Neural progenitor cell (in vitro differentiated cells): Measurements from ENCODE around the gene SPATA31C1. TPM values are rescaled to one million over a fixed set of nuclear protein-coding genes. Genes with fewer than 3 reads are reported as not detected.

Source experiments
- DNase-seq: peaks from one replicate; pipeline ENCODE4 v3.0.0-alpha.2; 2016; ENCODE audit warnings: low spot score
- H2AFZ ChIP-seq: fragments of 200-600 bp; sonication (generic); replicated peaks from 2 replicates; pipeline ENCODE4 v1.6.1; 2016; ENCODE audit warnings: antibody characterized with exemption
- H3F3A ChIP-seq: fragments of 200-600 bp; sonication (generic); 2 replicates; pipeline ENCODE4 v1.6.1; 2016; ENCODE audit warnings: antibody characterized with exemption, low read depth
- H3K27ac ChIP-seq: fragments of 200-600 bp; sonication (generic); 2 replicates; pipeline ENCODE4 v1.5.1; 2016; ENCODE audit warnings: mild to moderate bottlenecking
- H3K27me3 ChIP-seq: fragments of 200-600 bp; sonication (generic); 2 replicates; pipeline ENCODE4 v1.6.1; 2016; ENCODE audit warnings: mild to moderate bottlenecking, moderate library complexity
- H3K36me3 ChIP-seq: fragments of 200-600 bp; sonication (generic); 2 replicates; pipeline ENCODE4 v1.5.1; 2016
- H3K4me1 ChIP-seq: fragments of 200-600 bp; sonication (generic); 2 replicates; pipeline ENCODE4 v1.6.1; 2016; ENCODE audit warnings: mixed run types
- H3K4me2 ChIP-seq: fragments of 200-600 bp; sonication (generic); 2 replicates; pipeline ENCODE4 v1.6.1; 2016
- H3K4me3 ChIP-seq: fragments of 200-600 bp; sonication (generic); 2 replicates; pipeline ENCODE4 v1.5.1; 2016
- H3K79me2 ChIP-seq: fragments of 200-600 bp; sonication (generic); 2 replicates; pipeline ENCODE4 v1.6.1; 2016; ENCODE audit warnings: low read depth
- H3K9ac ChIP-seq: fragments of 200-600 bp; sonication (generic); 2 replicates; pipeline ENCODE4 v1.6.1; 2016
- H3K9me3 ChIP-seq: fragments of 200-600 bp; sonication (generic); 2 replicates; pipeline ENCODE4 v1.5.1; 2016; ENCODE audit warnings: low read depth
- H4K20me1 ChIP-seq: fragments of 200-600 bp; sonication (generic); 2 replicates; pipeline ENCODE4 v1.6.1; 2016; ENCODE audit warnings: low read depth
- H3K27ac Mint-ChIP-seq: 3 replicates; pipeline ENCODE4 v1.8.0; 2021; ENCODE audit warnings: mixed read lengths
- H3K27me3 Mint-ChIP-seq: 2 replicates; pipeline ENCODE4 v1.8.0; 2022; ENCODE audit warnings: low read depth, mild to moderate bottlenecking, inconsistent platforms, moderate library complexity, mixed read lengths; ENCODE audit not compliant: insufficient read depth
- H3K36me3 Mint-ChIP-seq: 3 replicates; pipeline ENCODE4 v1.8.0; 2021; ENCODE audit warnings: mixed read lengths
- H3K4me1 Mint-ChIP-seq: 3 replicates; pipeline ENCODE4 v1.8.0; 2021; ENCODE audit warnings: mixed read lengths
- H3K4me3 Mint-ChIP-seq: 3 replicates; pipeline ENCODE4 v1.8.0; 2021; ENCODE audit warnings: mild to moderate bottlenecking, moderate library complexity, mixed read lengths
- H3K9me3 Mint-ChIP-seq: 3 replicates; pipeline ENCODE4 v1.8.0; 2020; ENCODE audit warnings: mixed read lengths
- EZH2 ChIP-seq: fragments of 200-600 bp; sonication (generic); IDR thresholded peaks from 2 replicates; pipeline ENCODE4 v1.6.1; 2017; ENCODE audit warnings: antibody characterized with exemption, mild to moderate bottlenecking, moderate library complexity
- EZH2phosphoT487 ChIP-seq: fragments of 200-600 bp; sonication (generic); IDR thresholded peaks from 2 replicates; pipeline ENCODE4 v1.6.1; 2017; ENCODE audit warnings: antibody characterized with exemption
- total RNA-seq: library from RNA; depleted of rRNA; stranded (reverse); fragments of >200 nt; gene quantifications from 2 replicates; pipeline ENCODE4 v1.2.3, GENCODE V29; 2015; ENCODE audit warnings: low replicate concordance
- TF ChIP-seq, protein P1 (sequence below): fragments of 200-600 bp; sonication (generic); IDR thresholded peaks from 2 replicates; pipeline ENCODE4 v1.5.1; 2017; ENCODE audit warnings: antibody characterized with exemption, mild to moderate bottlenecking

Gene SPATA31C1
- total RNA-seq, 1 donor from 2014 or later, result not detected

DNA sequence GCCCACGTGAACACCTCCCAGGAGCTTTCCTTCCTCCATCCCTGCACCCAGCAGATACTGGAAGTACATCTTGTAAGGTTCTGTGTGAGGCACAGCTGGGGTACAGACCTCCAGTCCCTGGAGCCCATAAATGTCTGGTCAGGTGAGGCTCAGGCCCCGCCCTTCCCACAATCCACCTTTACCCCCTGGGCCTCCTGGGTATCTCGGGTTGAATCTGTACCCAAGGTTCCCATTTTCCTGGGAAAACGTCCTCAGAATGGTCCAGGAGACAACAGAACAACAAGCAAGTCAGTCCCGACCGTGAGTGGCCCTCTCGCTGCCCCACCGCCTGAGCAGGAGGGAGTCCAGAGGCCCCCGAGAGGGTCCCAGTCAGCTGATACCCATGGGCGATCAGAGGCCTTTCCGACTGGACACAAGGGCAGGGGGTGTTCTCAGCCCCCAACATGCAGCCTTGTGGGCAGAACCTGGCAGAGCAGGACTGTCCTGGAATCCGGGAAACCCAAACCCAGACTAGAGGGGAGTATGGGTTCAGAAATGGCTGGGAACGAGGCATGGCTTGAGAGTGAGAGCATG, 30.7 kb upstream of the SPATA31C1 start:
- Mint-ChIP-seq H3K4me3 (no peak overlapping the region), H3K9me3 (no peaks in the 10 kb centered on the region), H3K27ac (no peak overlapping the region), H3K36me3 (no peaks in the 10 kb centered on the region), H3K27me3 (peaks cover 3% of the 10 kb centered on the region), H3K4me1 (peaks cover 7% of the 10 kb centered on the region)
- Histone ChIP-seq H3K27me3 (no peaks in the 10 kb centered on the region), H3K27ac (no peak overlapping the region), H3K4me2 (no peak overlapping the region), H3K9ac (no peak overlapping the region), H4K20me1 (no peaks in the 10 kb centered on the region), H3K9me3 (no peaks in the 10 kb centered on the region), H3K36me3 (no peaks in the 10 kb centered on the region), H3K4me3 (no peak overlapping the region), H3K79me2 (no peaks in the 10 kb centered on the region), H2AFZ (no peak overlapping the region), H3K4me1 (peaks cover 9% of the 10 kb centered on the region), H3F3A (no peaks in the 10 kb centered on the region)
- TF ChIP-seq EZH2phosphoT487 (no peak), EZH2 (no peak)
- TF ChIP-seq, protein P1, sequence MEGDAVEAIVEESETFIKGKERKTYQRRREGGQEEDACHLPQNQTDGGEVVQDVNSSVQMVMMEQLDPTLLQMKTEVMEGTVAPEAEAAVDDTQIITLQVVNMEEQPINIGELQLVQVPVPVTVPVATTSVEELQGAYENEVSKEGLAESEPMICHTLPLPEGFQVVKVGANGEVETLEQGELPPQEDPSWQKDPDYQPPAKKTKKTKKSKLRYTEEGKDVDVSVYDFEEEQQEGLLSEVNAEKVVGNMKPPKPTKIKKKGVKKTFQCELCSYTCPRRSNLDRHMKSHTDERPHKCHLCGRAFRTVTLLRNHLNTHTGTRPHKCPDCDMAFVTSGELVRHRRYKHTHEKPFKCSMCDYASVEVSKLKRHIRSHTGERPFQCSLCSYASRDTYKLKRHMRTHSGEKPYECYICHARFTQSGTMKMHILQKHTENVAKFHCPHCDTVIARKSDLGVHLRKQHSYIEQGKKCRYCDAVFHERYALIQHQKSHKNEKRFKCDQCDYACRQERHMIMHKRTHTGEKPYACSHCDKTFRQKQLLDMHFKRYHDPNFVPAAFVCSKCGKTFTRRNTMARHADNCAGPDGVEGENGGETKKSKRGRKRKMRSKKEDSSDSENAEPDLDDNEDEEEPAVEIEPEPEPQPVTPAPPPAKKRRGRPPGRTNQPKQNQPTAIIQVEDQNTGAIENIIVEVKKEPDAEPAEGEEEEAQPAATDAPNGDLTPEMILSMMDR, result no peak
- DNase-seq, result no peak

DNA sequence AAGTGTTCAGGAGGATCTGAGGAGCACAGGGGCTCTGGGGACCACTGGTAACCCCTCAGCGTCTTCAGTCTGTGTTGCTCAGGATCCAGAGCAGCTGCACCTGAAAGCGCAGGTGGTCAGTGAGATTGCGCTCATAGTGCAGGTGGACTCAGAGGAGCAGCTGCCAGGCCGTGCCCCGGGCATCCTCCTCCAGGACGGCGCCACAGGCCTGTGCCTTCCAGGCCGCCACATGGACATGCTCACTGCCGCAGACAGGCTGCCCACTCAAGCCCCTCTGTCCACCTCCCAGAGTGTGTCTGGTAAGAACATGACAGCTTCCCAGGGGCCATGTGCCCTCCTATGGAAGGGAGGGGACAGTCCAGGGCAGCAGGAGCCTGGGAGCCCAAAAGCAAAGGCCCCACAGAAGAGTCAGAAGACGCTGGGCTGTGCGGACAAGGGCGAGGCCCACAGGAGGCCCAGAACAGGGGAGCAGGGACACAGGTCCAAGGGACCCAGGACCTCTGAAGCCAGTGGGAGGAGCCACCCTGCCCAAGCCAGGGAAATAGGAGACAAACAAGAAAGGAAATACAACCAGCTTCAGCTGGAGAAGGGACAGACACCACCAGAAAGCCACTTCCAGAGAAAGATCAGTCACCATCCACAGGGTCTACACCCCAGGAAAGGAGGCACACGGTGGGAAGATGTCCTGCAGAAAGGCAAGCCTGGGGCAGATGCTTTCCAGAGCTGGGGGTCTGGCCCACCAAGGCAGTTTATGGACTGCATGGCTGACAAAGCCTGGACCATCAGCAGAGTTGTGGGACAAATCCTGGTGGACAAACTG, 29.9 kb upstream of the SPATA31C1 start:
- no peaks in the 10 kb centered on the region for H3K27me3 ChIP-seq
- no peak overlapping the region for H3K4me3 ChIP-seq
- no peaks in the 10 kb centered on the region for H4K20me1 ChIP-seq
- no peaks in the 10 kb centered on the region for H3F3A ChIP-seq
- H3K4me1 Mint-ChIP-seq, result peaks cover 3% of the 10 kb centered on the region
- no peaks in the 10 kb centered on the region for H3K79me2 ChIP-seq
- no peak overlapping the region for H2AFZ ChIP-seq
- peaks cover 3% of the 10 kb centered on the region for H3K27me3 Mint-ChIP-seq
- H3K27ac Mint-ChIP-seq, result no peak overlapping the region
- no peak for TF ChIP-seq EZH2phosphoT487
- H3K9ac ChIP-seq, result no peak overlapping the region
- DNase-seq, result no peak
- no peak overlapping the region for H3K4me2 ChIP-seq
- peaks cover 1% of the 10 kb centered on the region for H3K4me1 ChIP-seq
- H3K9me3 ChIP-seq, result no peaks in the 10 kb centered on the region
- H3K9me3 Mint-ChIP-seq, result no peaks in the 10 kb centered on the region
- H3K4me3 Mint-ChIP-seq, result no peak overlapping the region
- no peak overlapping the region for H3K27ac ChIP-seq
- no peaks in the 10 kb centered on the region for H3K36me3 Mint-ChIP-seq
- H3K36me3 ChIP-seq, result no peaks in the 10 kb centered on the region

DNA sequence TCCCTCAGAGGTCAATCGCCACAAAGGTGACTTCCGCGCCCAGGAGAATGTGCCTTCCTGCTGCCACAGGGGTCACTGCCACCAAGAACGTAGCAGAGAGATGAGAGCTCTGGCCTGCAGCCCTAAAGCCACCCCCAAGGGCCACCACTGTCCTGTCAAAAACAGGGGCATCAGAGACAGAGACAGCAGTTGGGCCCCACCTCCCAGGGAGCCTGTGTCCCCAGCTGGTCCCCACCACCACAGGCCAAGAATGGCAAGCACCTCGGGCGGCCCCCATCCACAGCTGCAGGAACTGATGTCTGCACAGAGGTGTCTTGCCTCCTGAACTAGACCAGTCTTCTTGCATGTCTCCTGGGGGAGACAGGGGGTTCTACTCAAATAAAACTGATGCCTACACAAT, 29.3 kb upstream of the SPATA31C1 start:
- Mint-ChIP-seq H3K27ac (no peak overlapping the region), H3K4me1 (no peaks in the 10 kb centered on the region)
- DNase-seq, result no peak

More for the DNA sequence above, 29.3 kb upstream of the SPATA31C1 start:
- TF ChIP-seq EZH2phosphoT487 (no peak), EZH2 (no peak)
- TF ChIP-seq, protein P1, result no peak
- Histone ChIP-seq H3K4me3 (no peak overlapping the region), H3K79me2 (no peaks in the 10 kb centered on the region), H3F3A (no peaks in the 10 kb centered on the region), H3K9ac (no peak overlapping the region), H4K20me1 (no peaks in the 10 kb centered on the region), H3K36me3 (no peaks in the 10 kb centered on the region), H2AFZ (no peak overlapping the region), H3K4me2 (no peak overlapping the region), H3K9me3 (no peaks in the 10 kb centered on the region), H3K27ac (no peak overlapping the region), H3K27me3 (no peaks in the 10 kb centered on the region), H3K4me1 (no peaks in the 10 kb centered on the region)
- Mint-ChIP-seq H3K4me3 (no peak overlapping the region), H3K27me3 (peaks cover 3% of the 10 kb centered on the region), H3K9me3 (no peaks in the 10 kb centered on the region), H3K36me3 (no peaks in the 10 kb centered on the region)
